A673 (cell line): ENCODE measurements around the gene ANKS6. TPM values are rescaled to one million over a fixed set of nuclear protein-coding genes. Genes with fewer than 3 reads are reported as not detected.

Source experiments
- BruUV-seq: library from RNA; stranded (reverse); fragments of 400-500 nt; replicated peaks from 2 replicates; lab custom pipeline; 2021; lab: Mats Ljungman, UMichigan
- CTCF ChIA-PET: fragments of 300-600 bp; sonication (Branson Sonifier 250); formaldehyde crosslinking; loops from one replicate; lab custom pipeline; 2022; ENCODE audit warnings: antibody characterized with exemption; lab: Charles Lee
- POLR2A ChIA-PET: fragments of 300-600 bp; sonication (Branson Sonifier 250); formaldehyde crosslinking; loops from one replicate; lab custom pipeline; 2022; ENCODE audit warnings: antibody characterized with exemption; ENCODE audit not compliant: low non-redundant PET; lab: Charles Lee
- DNase-seq: peaks from one replicate; pipeline ENCODE4 v3.0.0-alpha.2; 2015; ENCODE audit warnings: low spot score
- H3K27ac ChIP-seq: fragments of 200-600 bp; sonication (generic); 2 replicates; pipeline ENCODE4 v1.5.1; 2016; ENCODE audit warnings: mixed run types, low read depth, mild to moderate bottlenecking, mixed read lengths, antibody characterized with exemption, low read length; ENCODE audit not compliant: poor library complexity, severe bottlenecking
- H3K27me3 ChIP-seq: fragments of 200-600 bp; sonication (generic); replicated peaks from 2 replicates; pipeline ENCODE4 v1.6.1; 2017; ENCODE audit warnings: mixed run types, low read depth, mild to moderate bottlenecking, mixed read lengths, antibody characterized with exemption, low read length; ENCODE audit not compliant: insufficient read depth, poor library complexity
- H3K36me3 ChIP-seq: fragments of 200-600 bp; sonication (generic); 2 replicates; pipeline ENCODE4 v1.6.1; 2016; ENCODE audit warnings: mixed run types, mild to moderate bottlenecking, mixed read lengths, antibody characterized with exemption, low read length; ENCODE audit not compliant: insufficient read depth, poor library complexity, severe bottlenecking
- H3K4me1 ChIP-seq: fragments of 200-600 bp; sonication (generic); 2 replicates; pipeline ENCODE4 v1.6.1; 2017; ENCODE audit warnings: mixed run types, mild to moderate bottlenecking, mixed read lengths, antibody characterized with exemption, low read length; ENCODE audit not compliant: insufficient read depth, poor library complexity, severe bottlenecking
- H3K4me3 ChIP-seq: fragments of 200-600 bp; sonication (generic); 2 replicates; pipeline ENCODE4 v1.5.1; 2016; ENCODE audit warnings: low read depth, mixed run types, mild to moderate bottlenecking, mixed read lengths, low read length; ENCODE audit not compliant: poor library complexity, severe bottlenecking
- H3K9me3 ChIP-seq: fragments of 200-600 bp; sonication (generic); 2 replicates; pipeline ENCODE4 v1.6.1; 2016; ENCODE audit warnings: mixed run types, low read depth, mild to moderate bottlenecking, mixed read lengths, antibody characterized with exemption, low read length; ENCODE audit not compliant: poor library complexity, severe bottlenecking
- EZH2 ChIP-seq: fragments of 200-600 bp; sonication (generic); IDR thresholded peaks from 2 replicates; pipeline ENCODE4 v1.6.1; 2017; ENCODE audit warnings: borderline replicate concordance, low read depth, mild to moderate bottlenecking, mixed read lengths, antibody characterized with exemption, low read length; ENCODE audit not compliant: poor library complexity, severe bottlenecking
- intact Hi-C: fragments of 100-400 bp; cut with micrococcal nuclease; formaldehyde crosslinking; loops from one replicate; pipeline ENCODE4 v1.10.0; 2022; ENCODE audit not compliant: unreplicated experiment
- total RNA-seq: library from RNA; stranded (reverse); gene quantifications from 2 replicates; pipeline ENCODE4 v1.2.3, GENCODE V29; 2021
- TF ChIP-seq, protein P1 (sequence below): fragments of 300-800, 200-600 bp; sonication (generic); conservative IDR thresholded peaks from 2 replicates; pipeline ENCODE4 v1.5.1; 2017; ENCODE audit warnings: low read depth, mild to moderate bottlenecking, antibody characterized with exemption, low read length, moderate library complexity, mixed read lengths

Gene ANKS6
- total RNA-seq, 1 experiment from 2014 or later = 14.4 TPM

GRCh38 chr9:98793031-98793430 is 3.3 kb downstream of the ANKS6 start:
- BruUV-seq = no TSS peak
- CTCF ChIA-PET = no interaction called here
- Histone ChIP-seq H3K36me3 (peaks cover 4% of the 10 kb centered on the region), H3K27me3 (no peaks in the 10 kb centered on the region), H3K4me3 (no peak overlapping the region), H3K9me3 (no peaks in the 10 kb centered on the region), H3K27ac (no peak overlapping the region), H3K4me1 (no peaks in the 10 kb centered on the region)
- DNase-seq = no peak
- POLR2A ChIA-PET = no interaction called here
- intact Hi-C loops = loop anchor here (5.0 kb wide), 1 partner anchor 476 kb away; no protein-coding TSS in a partner anchor
- TF ChIP-seq EZH2 = no peak
- TF ChIP-seq, protein P1, sequence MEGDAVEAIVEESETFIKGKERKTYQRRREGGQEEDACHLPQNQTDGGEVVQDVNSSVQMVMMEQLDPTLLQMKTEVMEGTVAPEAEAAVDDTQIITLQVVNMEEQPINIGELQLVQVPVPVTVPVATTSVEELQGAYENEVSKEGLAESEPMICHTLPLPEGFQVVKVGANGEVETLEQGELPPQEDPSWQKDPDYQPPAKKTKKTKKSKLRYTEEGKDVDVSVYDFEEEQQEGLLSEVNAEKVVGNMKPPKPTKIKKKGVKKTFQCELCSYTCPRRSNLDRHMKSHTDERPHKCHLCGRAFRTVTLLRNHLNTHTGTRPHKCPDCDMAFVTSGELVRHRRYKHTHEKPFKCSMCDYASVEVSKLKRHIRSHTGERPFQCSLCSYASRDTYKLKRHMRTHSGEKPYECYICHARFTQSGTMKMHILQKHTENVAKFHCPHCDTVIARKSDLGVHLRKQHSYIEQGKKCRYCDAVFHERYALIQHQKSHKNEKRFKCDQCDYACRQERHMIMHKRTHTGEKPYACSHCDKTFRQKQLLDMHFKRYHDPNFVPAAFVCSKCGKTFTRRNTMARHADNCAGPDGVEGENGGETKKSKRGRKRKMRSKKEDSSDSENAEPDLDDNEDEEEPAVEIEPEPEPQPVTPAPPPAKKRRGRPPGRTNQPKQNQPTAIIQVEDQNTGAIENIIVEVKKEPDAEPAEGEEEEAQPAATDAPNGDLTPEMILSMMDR = no peak

DNA sequence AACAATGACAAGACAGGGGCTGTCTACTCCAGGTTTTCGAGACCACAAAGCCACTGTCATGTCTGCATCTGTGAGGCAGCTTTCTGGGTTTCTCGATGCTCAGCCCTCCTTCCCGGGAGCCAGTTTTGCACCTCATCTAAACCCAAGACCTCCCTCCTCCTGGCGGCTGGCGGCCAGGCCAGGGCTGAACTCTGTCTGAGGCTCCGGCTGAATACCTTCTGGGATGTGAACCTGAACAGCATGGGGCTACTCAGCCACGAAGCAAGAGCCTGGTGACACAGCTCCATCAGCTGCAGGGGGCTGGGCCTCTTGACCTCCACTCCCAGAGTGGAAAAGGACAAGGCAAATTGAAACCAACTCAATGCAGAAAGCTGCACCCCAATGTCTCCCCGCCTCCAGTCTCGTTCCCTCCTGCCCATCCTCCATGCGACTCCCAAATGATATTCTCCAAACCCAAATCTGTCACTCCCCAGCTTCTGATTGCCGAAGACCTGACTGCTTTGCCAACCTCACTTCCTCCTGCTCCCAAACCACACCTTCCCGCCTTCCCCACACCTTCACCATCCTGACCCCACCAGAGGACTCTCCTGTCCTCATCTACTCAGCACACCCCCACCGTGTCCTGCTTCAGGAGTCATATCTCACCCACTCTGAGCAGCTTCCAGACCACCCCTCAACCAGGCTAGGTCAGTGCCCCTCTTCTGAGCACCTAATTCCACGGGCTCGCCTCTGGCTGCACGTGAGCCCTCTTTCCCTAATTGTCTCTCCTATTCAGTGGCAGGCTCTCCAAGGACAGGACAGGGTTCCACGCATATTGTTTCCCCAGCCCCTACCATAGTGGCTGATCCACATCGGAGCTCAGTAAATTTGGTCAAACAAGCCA is 4.5 kb downstream of the ANKS6 start:
- TF ChIP-seq EZH2 = no peak
- TF ChIP-seq, protein P1 = no peak
- H3K9me3 ChIP-seq = no peaks in the 10 kb centered on the region
- CTCF ChIA-PET = no interaction called here
- no peaks in the 10 kb centered on the region for H3K27me3 ChIP-seq
- no peak for DNase-seq
- no TSS peak for BruUV-seq
- intact Hi-C loops = loop anchor here (5.0 kb wide), 1 partner anchor 475 kb away; no protein-coding TSS in a partner anchor
- POLR2A ChIA-PET = no interaction called here
- H3K27ac ChIP-seq = no peak overlapping the region
- H3K4me3 ChIP-seq = no peak overlapping the region
- H3K4me1 ChIP-seq = no peaks in the 10 kb centered on the region
- peaks cover 4% of the 10 kb centered on the region for H3K36me3 ChIP-seq

DNA sequence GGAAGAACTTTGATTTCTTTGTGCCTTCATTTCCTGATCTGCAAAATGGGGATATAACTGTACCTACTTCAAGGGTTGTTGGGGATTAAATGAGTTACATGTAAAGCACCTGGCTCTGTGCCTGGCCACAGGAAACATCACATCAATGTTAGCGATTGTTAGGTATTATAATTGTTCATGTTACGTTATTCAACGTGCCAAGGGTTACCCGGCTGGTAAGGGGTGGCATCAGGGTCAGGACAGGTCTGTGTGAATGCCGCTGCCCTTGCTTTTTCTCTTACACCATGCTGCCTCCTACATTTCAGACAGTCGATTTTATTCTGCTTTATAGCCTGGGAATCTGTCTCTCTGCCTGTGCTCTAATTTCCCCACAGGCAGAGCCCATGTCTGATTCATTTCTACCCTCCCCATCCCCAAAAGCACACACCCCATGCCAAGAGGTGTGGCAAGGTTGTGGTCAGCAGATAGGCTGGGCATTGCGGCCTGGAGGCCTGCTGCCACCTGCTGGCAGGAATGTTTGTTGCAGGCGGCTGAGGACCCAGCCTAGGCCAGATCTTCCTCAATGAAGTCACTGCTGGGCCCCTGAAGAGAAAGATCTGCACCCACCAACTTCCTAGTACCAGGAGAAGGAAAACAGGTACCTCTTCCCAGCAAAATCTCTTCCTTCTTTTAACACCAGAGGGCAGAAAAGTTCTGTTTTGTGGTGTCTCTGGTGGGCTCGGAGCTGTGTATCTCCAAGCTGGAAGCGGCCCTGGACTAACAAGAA is 5.3 kb downstream of the ANKS6 start:
- ChIA-PET CTCF (no interaction called here), POLR2A (no interaction called here)
- H3K27ac ChIP-seq = no peak overlapping the region
- H3K36me3 ChIP-seq = peaks cover 4% of the 10 kb centered on the region
- no peaks in the 10 kb centered on the region for H3K9me3 ChIP-seq
- BruUV-seq = no TSS peak
- no peak overlapping the region for H3K4me3 ChIP-seq
- H3K4me1 ChIP-seq = no peaks in the 10 kb centered on the region
- peak; percentile 51 for DNase-seq
- no peak for TF ChIP-seq EZH2
- TF ChIP-seq, protein P1 = peak; percentile 96
- intact Hi-C loops = loop anchor here (5.0 kb wide), 1 partner anchor 474 kb away; no protein-coding TSS in a partner anchor
- H3K27me3 ChIP-seq = no peaks in the 10 kb centered on the region
